ENCODE results near the gene ANKEF1.

ANKEF1 gene

DNA sequence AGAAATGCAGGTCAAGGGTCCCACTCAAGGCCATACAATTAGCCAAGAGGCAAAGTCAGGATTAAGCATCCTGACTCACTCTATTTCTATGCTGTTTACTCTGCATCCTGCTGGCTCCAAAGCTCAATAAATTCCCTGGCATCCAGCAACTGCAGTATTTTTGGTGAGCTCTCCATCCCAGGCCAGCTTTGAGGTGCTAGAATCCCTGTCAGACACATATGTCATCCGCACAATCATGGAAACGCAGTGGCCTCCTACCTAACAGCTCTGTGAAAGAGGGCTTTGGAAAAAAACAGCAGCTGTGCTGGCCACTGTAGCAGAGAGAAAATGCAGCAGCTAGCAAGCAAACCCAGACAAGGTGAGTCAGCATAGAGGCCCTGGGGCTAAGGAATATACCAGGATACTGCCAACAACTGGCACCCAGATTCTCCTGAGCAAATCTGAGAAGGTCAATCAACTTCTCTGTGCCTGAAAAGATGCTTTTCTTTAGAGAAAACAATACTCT is 58.4 kb downstream of the ANKEF1 start:
- Histone ChIP-seq H3F3A (ENCODE audit: control insufficient read depth, insufficient read depth) (no peaks in the 10 kb centered on the region), H3K4me2 (ENCODE audit: low read length) (no peak overlapping the region), H3K36me3 (ENCODE audit: control insufficient read depth, low read length) (no peaks in the 10 kb centered on the region), H3K9me3 (ENCODE audit: control insufficient read depth, insufficient read depth, low read length) (no peaks in the 10 kb centered on the region), H3K9me2 (replicated peaks; ENCODE audit: control insufficient read depth, low read length) (no peaks in the 10 kb centered on the region), H3K4me1 (ENCODE audit: control insufficient read depth, low read length) (no peaks in the 10 kb centered on the region), H3K79me2 (ENCODE audit: control insufficient read depth, low read length) (no peaks in the 10 kb centered on the region), H3K27me3 (ENCODE audit: control insufficient read depth, low read length) (no peaks in the 10 kb centered on the region), H4K20me1 (ENCODE audit: control insufficient read depth, insufficient read depth, low read depth, low read length) (no peaks in the 10 kb centered on the region), H3K4me3 (ENCODE audit: low read length) (no peak overlapping the region), H3K27ac (ENCODE audit: low read depth, low read length) (no peak overlapping the region)
- TF ChIP-seq, protein P1, sequence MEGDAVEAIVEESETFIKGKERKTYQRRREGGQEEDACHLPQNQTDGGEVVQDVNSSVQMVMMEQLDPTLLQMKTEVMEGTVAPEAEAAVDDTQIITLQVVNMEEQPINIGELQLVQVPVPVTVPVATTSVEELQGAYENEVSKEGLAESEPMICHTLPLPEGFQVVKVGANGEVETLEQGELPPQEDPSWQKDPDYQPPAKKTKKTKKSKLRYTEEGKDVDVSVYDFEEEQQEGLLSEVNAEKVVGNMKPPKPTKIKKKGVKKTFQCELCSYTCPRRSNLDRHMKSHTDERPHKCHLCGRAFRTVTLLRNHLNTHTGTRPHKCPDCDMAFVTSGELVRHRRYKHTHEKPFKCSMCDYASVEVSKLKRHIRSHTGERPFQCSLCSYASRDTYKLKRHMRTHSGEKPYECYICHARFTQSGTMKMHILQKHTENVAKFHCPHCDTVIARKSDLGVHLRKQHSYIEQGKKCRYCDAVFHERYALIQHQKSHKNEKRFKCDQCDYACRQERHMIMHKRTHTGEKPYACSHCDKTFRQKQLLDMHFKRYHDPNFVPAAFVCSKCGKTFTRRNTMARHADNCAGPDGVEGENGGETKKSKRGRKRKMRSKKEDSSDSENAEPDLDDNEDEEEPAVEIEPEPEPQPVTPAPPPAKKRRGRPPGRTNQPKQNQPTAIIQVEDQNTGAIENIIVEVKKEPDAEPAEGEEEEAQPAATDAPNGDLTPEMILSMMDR (IDR thresholded peaks at IDR 0.05; ENCODE audit: low read depth, low read length, poor library complexity, severe bottlenecking) = no peak
- TF ChIP-seq EZH2phosphoT487 (IDR thresholded peaks at IDR 0.05; ENCODE audit: borderline replicate concordance, low read length) = no peak

DNA sequence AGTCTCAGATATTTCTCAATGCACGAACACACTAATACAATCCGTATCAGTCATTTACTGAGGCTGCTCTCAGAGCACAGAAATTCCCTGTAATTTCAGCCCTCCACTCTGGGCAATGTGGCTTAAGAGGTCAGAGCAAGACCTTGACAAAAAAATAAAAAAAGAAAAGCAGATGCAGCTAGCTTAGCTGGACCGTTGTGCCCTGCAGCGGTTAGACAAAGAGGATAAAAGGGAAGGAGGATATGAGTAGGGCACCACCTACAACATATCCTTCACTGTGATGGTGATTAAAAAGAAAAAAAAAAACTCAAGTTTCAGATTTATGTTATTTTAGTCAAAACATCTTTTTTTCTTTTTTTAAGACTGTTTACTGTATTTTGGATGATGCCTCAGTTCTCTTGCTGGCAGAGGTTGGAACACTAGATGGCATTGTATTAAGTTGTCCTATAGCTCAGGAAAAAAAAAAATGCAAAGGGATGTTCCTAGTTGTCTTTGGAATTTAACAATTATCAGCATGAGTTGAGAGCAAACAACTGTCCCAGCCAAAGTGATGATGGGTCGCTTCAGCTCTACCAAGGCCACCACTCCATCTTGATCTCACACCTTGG is 59.9 kb downstream of the ANKEF1 start:
- no peak overlapping the region for H3K27ac ChIP-seq (ENCODE audit: low read depth, low read length)
- no peak overlapping the region for H3K4me3 ChIP-seq (ENCODE audit: low read length)
- H3K4me1 ChIP-seq (ENCODE audit: control insufficient read depth, low read length) = no peaks in the 10 kb centered on the region
- no peaks in the 10 kb centered on the region for H4K20me1 ChIP-seq (ENCODE audit: control insufficient read depth, insufficient read depth, low read depth, low read length)
- H3K9me3 ChIP-seq (ENCODE audit: control insufficient read depth, insufficient read depth, low read length) = no peaks in the 10 kb centered on the region
- H3K79me2 ChIP-seq (ENCODE audit: control insufficient read depth, low read length) = no peaks in the 10 kb centered on the region
- no peaks in the 10 kb centered on the region for H3K27me3 ChIP-seq (ENCODE audit: control insufficient read depth, low read length)
- no peaks in the 10 kb centered on the region for H3F3A ChIP-seq (ENCODE audit: control insufficient read depth, insufficient read depth)
- no peak overlapping the region for H3K4me2 ChIP-seq (ENCODE audit: low read length)
- no peaks in the 10 kb centered on the region for H3K36me3 ChIP-seq (ENCODE audit: control insufficient read depth, low read length)
- H3K9me2 ChIP-seq (replicated peaks; ENCODE audit: control insufficient read depth, low read length) = no peaks in the 10 kb centered on the region
- TF ChIP-seq, protein P1 (IDR thresholded peaks at IDR 0.05; ENCODE audit: low read depth, low read length, poor library complexity, severe bottlenecking) = no peak
- TF ChIP-seq EZH2phosphoT487 (IDR thresholded peaks at IDR 0.05; ENCODE audit: borderline replicate concordance, low read length) = no peak

DNA sequence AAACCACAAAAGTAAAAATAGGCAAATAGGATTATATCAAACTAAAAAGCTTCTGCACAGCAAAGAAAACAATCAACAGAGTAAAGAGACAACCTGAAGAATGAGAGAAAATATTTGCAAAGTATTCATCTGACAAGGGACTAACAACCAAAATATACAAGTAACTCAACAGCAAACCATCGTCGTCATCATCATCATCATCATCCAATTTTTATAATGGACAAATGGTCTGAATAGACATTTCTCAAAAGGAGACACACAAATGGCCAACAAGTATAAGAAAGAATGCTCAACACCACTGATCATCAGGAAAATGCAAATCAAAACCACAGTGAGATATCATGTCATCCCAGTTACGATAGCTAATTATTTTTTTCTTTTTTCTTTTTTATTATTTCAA is 62.0 kb downstream of the ANKEF1 start:
- Histone ChIP-seq H3K36me3 (ENCODE audit: control insufficient read depth, low read length) (no peaks in the 10 kb centered on the region), H3K4me2 (ENCODE audit: low read length) (no peak overlapping the region), H3K4me1 (ENCODE audit: control insufficient read depth, low read length) (no peaks in the 10 kb centered on the region), H3F3A (ENCODE audit: control insufficient read depth, insufficient read depth) (no peaks in the 10 kb centered on the region), H3K79me2 (ENCODE audit: control insufficient read depth, low read length) (no peaks in the 10 kb centered on the region), H3K27ac (ENCODE audit: low read depth, low read length) (no peak overlapping the region), H3K9me2 (replicated peaks; ENCODE audit: control insufficient read depth, low read length) (no peaks in the 10 kb centered on the region), H3K4me3 (ENCODE audit: low read length) (no peak overlapping the region), H3K9me3 (ENCODE audit: control insufficient read depth, insufficient read depth, low read length) (no peaks in the 10 kb centered on the region), H3K27me3 (ENCODE audit: control insufficient read depth, low read length) (no peaks in the 10 kb centered on the region), H4K20me1 (ENCODE audit: control insufficient read depth, insufficient read depth, low read depth, low read length) (no peaks in the 10 kb centered on the region)
- no peak for TF ChIP-seq EZH2phosphoT487 (IDR thresholded peaks at IDR 0.05; ENCODE audit: borderline replicate concordance, low read length)
- TF ChIP-seq, protein P1 (IDR thresholded peaks at IDR 0.05; ENCODE audit: low read depth, low read length, poor library complexity, severe bottlenecking) = no peak
